ENCODE data around the gene CLTA.
"Not testable (repeated sequence)": the region's sequence is repeated elsewhere in the genome, so short reads cannot be mapped to it uniquely, and the experiment has no call there.

CLTA gene

GRCh38 chr9:36165826-36166167 lies 24.9 kb upstream of the CLTA start:
- DNase-seq, result no peak
- Histone ChIP-seq H3K9me3 (ENCODE audit: control insufficient read depth, low read length) (no peaks in the 10 kb centered on the region), H3K27me3 (replicated peaks; ENCODE audit: control insufficient read depth, insufficient read depth, low read length, poor library complexity, severe bottlenecking) (no peaks in the 10 kb centered on the region), H3K27ac (ENCODE audit: insufficient read depth, low read length, poor library complexity, severe bottlenecking) (no peak overlapping the region), H3K36me3 (ENCODE audit: control insufficient read depth, insufficient read depth, low read length) (peaks cover 7% of the 10 kb centered on the region), H3K4me1 (ENCODE audit: control insufficient read depth, insufficient read depth, low read length, poor library complexity, severe bottlenecking) (peaks cover 5% of the 10 kb centered on the region), H3K4me3 (ENCODE audit: insufficient read depth, low read depth, low read length, poor library complexity, severe bottlenecking) (peak overlapping the region; percentile 52)

GRCh38 chr9:36166168-36166927 lies 24.4 kb upstream of the CLTA start:
- peak overlapping the region; percentile 52 for H3K4me3 ChIP-seq (ENCODE audit: insufficient read depth, low read depth, low read length, poor library complexity, severe bottlenecking)
- no peaks in the 10 kb centered on the region for H3K27me3 ChIP-seq (replicated peaks; ENCODE audit: control insufficient read depth, insufficient read depth, low read length, poor library complexity, severe bottlenecking)
- H3K27ac ChIP-seq (ENCODE audit: insufficient read depth, low read length, poor library complexity, severe bottlenecking), result no peak overlapping the region
- H3K9me3 ChIP-seq (ENCODE audit: control insufficient read depth, low read length), result no peaks in the 10 kb centered on the region
- H3K36me3 ChIP-seq (ENCODE audit: control insufficient read depth, insufficient read depth, low read length), result peaks cover 7% of the 10 kb centered on the region
- DNase-seq, result peak; percentile 70 to 78 (median 78)
- H3K4me1 ChIP-seq (ENCODE audit: control insufficient read depth, insufficient read depth, low read length, poor library complexity, severe bottlenecking), result peaks cover 5% of the 10 kb centered on the region

- DNase-seq, result no peak
- H3K4me1 ChIP-seq (ENCODE audit: control insufficient read depth, insufficient read depth, low read length, poor library complexity, severe bottlenecking), result peaks cover 5% of the 10 kb centered on the region
Measured at GRCh38 chr9:36169166-36169565, 21.6 kb upstream of the CLTA start, which contains the start of gene CCIN. TSS of gene CCIN (plus strand) at chr9:36169388. CDS start at chr9:36169503, 115 bp downstream.

GRCh38 chr9:36169708-36170107 lies 21.0 kb upstream of the CLTA start:
- Histone ChIP-seq H3K9me3 (ENCODE audit: control insufficient read depth, low read length) (no peaks in the 10 kb centered on the region), H3K4me1 (ENCODE audit: control insufficient read depth, insufficient read depth, low read length, poor library complexity, severe bottlenecking) (peaks cover 5% of the 10 kb centered on the region), H3K27me3 (replicated peaks; ENCODE audit: control insufficient read depth, insufficient read depth, low read length, poor library complexity, severe bottlenecking) (no peaks in the 10 kb centered on the region), H3K36me3 (ENCODE audit: control insufficient read depth, insufficient read depth, low read length) (no peaks in the 10 kb centered on the region), H3K4me3 (ENCODE audit: insufficient read depth, low read depth, low read length, poor library complexity, severe bottlenecking) (no peak overlapping the region), H3K27ac (ENCODE audit: insufficient read depth, low read length, poor library complexity, severe bottlenecking) (no peak overlapping the region)
- DNase-seq, result no peak

More at GRCh38 chr9:36169166-36169565, 21.6 kb upstream of the CLTA start, which contains the start of gene CCIN:
- Histone ChIP-seq H3K27ac (ENCODE audit: insufficient read depth, low read length, poor library complexity, severe bottlenecking) (no peak within 1 kb of the TSS), H3K27me3 (replicated peaks; ENCODE audit: control insufficient read depth, insufficient read depth, low read length, poor library complexity, severe bottlenecking) (no peaks in the 10 kb centered on the region), H3K9me3 (ENCODE audit: control insufficient read depth, low read length) (no peaks in the 10 kb centered on the region), H3K36me3 (ENCODE audit: control insufficient read depth, insufficient read depth, low read length) (no peaks in the 10 kb centered on the region), H3K4me3 (ENCODE audit: insufficient read depth, low read depth, low read length, poor library complexity, severe bottlenecking) (no peak within 1 kb of the TSS)

- no peaks in the 10 kb centered on the region for H3K27me3 ChIP-seq (replicated peaks; ENCODE audit: control insufficient read depth, insufficient read depth, low read length, poor library complexity, severe bottlenecking)
- no peak for DNase-seq
- peaks cover 5% of the 10 kb centered on the region for H3K4me1 ChIP-seq (ENCODE audit: control insufficient read depth, insufficient read depth, low read length, poor library complexity, severe bottlenecking)
Measured at GRCh38 chr9:36170531-36170930, 20.2 kb upstream of the CLTA start.

GRCh38 chr9:36173861-36174260 lies 16.9 kb upstream of the CLTA start:
- no peak for DNase-seq

More at GRCh38 chr9:36170531-36170930, 20.2 kb upstream of the CLTA start:
- no peak overlapping the region for H3K4me3 ChIP-seq (ENCODE audit: insufficient read depth, low read depth, low read length, poor library complexity, severe bottlenecking)
- H3K9me3 ChIP-seq (ENCODE audit: control insufficient read depth, low read length), result no peaks in the 10 kb centered on the region
- H3K36me3 ChIP-seq (ENCODE audit: control insufficient read depth, insufficient read depth, low read length), result no peaks in the 10 kb centered on the region
- H3K27ac ChIP-seq (ENCODE audit: insufficient read depth, low read length, poor library complexity, severe bottlenecking), result no peak overlapping the region

GRCh38 chr9:36174271-36174670 lies 16.4 kb upstream of the CLTA start:
- no peaks in the 10 kb centered on the region for H3K9me3 ChIP-seq (ENCODE audit: control insufficient read depth, low read length)
- no peak for DNase-seq
- no peak overlapping the region for H3K27ac ChIP-seq (ENCODE audit: insufficient read depth, low read length, poor library complexity, severe bottlenecking)
- no peaks in the 10 kb centered on the region for H3K36me3 ChIP-seq (ENCODE audit: control insufficient read depth, insufficient read depth, low read length)
- no peaks in the 10 kb centered on the region for H3K27me3 ChIP-seq (replicated peaks; ENCODE audit: control insufficient read depth, insufficient read depth, low read length, poor library complexity, severe bottlenecking)
- no peak overlapping the region for H3K4me3 ChIP-seq (ENCODE audit: insufficient read depth, low read depth, low read length, poor library complexity, severe bottlenecking)
- H3K4me1 ChIP-seq (ENCODE audit: control insufficient read depth, insufficient read depth, low read length, poor library complexity, severe bottlenecking), result no peaks in the 10 kb centered on the region

More at GRCh38 chr9:36173861-36174260, 16.9 kb upstream of the CLTA start:
- H3K27ac ChIP-seq (ENCODE audit: insufficient read depth, low read length, poor library complexity, severe bottlenecking), result no peak overlapping the region
- no peaks in the 10 kb centered on the region for H3K27me3 ChIP-seq (replicated peaks; ENCODE audit: control insufficient read depth, insufficient read depth, low read length, poor library complexity, severe bottlenecking)
- H3K4me3 ChIP-seq (ENCODE audit: insufficient read depth, low read depth, low read length, poor library complexity, severe bottlenecking), result no peak overlapping the region
- no peaks in the 10 kb centered on the region for H3K36me3 ChIP-seq (ENCODE audit: control insufficient read depth, insufficient read depth, low read length)
- no peaks in the 10 kb centered on the region for H3K4me1 ChIP-seq (ENCODE audit: control insufficient read depth, insufficient read depth, low read length, poor library complexity, severe bottlenecking)
- H3K9me3 ChIP-seq (ENCODE audit: control insufficient read depth, low read length), result no peaks in the 10 kb centered on the region

- Histone ChIP-seq H3K4me1 (ENCODE audit: control insufficient read depth, insufficient read depth, low read length, poor library complexity, severe bottlenecking) (no peaks in the 10 kb centered on the region), H3K27me3 (replicated peaks; ENCODE audit: control insufficient read depth, insufficient read depth, low read length, poor library complexity, severe bottlenecking) (no peaks in the 10 kb centered on the region), H3K9me3 (ENCODE audit: control insufficient read depth, low read length) (no peaks in the 10 kb centered on the region), H3K4me3 (ENCODE audit: insufficient read depth, low read depth, low read length, poor library complexity, severe bottlenecking) (no peak overlapping the region), H3K27ac (ENCODE audit: insufficient read depth, low read length, poor library complexity, severe bottlenecking) (no peak overlapping the region), H3K36me3 (ENCODE audit: control insufficient read depth, insufficient read depth, low read length) (no peaks in the 10 kb centered on the region)
- no peak for DNase-seq
Measured at GRCh38 chr9:36174731-36175130, 16.0 kb upstream of the CLTA start.

- not testable (repeated sequence) for H3K4me1 ChIP-seq (ENCODE audit: control insufficient read depth, insufficient read depth, low read length, poor library complexity, severe bottlenecking); H3K27me3 ChIP-seq (replicated peaks; ENCODE audit: control insufficient read depth, insufficient read depth, low read length, poor library complexity, severe bottlenecking); H3K36me3 ChIP-seq (ENCODE audit: control insufficient read depth, insufficient read depth, low read length); H3K4me3 ChIP-seq (ENCODE audit: insufficient read depth, low read depth, low read length, poor library complexity, severe bottlenecking); H3K27ac ChIP-seq (ENCODE audit: insufficient read depth, low read length, poor library complexity, severe bottlenecking); H3K9me3 ChIP-seq (ENCODE audit: control insufficient read depth, low read length); DNase-seq
Measured at GRCh38 chr9:36175209-36175608, 15.5 kb upstream of the CLTA start.

- H3K4me3 ChIP-seq (ENCODE audit: insufficient read depth, low read depth, low read length, poor library complexity, severe bottlenecking); H3K9me3 ChIP-seq (ENCODE audit: control insufficient read depth, low read length); DNase-seq; H3K27me3 ChIP-seq (replicated peaks; ENCODE audit: control insufficient read depth, insufficient read depth, low read length, poor library complexity, severe bottlenecking); H3K36me3 ChIP-seq (ENCODE audit: control insufficient read depth, insufficient read depth, low read length); H3K4me1 ChIP-seq (ENCODE audit: control insufficient read depth, insufficient read depth, low read length, poor library complexity, severe bottlenecking); H3K27ac ChIP-seq (ENCODE audit: insufficient read depth, low read length, poor library complexity, severe bottlenecking): not testable (repeated sequence)
Measured at GRCh38 chr9:36176496-36176895, 14.2 kb upstream of the CLTA start.
